ENCODE data around the gene ATRN.

DNA sequence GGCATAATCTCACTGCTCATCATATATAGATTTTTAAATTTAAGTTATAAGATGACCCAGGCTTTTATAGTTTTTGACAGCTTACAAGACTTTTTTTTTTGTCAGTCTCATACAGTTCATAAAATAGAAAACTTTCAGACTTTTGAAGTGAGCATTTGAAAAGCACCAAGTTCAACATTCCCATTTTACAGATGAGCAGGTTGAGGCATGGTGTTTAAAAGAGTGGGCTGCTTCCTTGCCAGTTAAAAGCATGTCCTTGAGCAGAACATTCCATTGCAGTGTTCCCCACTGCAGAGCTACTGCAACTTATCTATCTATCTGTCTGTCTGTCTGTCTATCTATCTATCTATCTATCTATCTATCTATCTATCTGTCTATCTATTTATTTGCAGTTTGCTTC lies 105.5 kb downstream of the ATRN start:
- no peak for TF ChIP-seq FOXM1 (IDR thresholded peaks at IDR 0.05; ENCODE audit: borderline replicate concordance)
- TF ChIP-seq SUZ12 (IDR thresholded peaks at IDR 0.05): no peak
